ENCODE data around the gene SH2D7. TPM values are rescaled to one million over a fixed set of nuclear protein-coding genes. Genes with fewer than 3 reads are reported as not detected.

The SH2D7 gene
- total and polyA plus RNA-seq, 12 donors: not detected

GRCh38 chr15:78133801-78134200 lies 41.4 kb downstream of the SH2D7 start:
- ATAC-seq: no peak
- TF ChIP-seq CTCF (IDR thresholded peaks at IDR 0.05): no peak
- Histone ChIP-seq H3K27me3 (no peaks in the 10 kb centered on the region), H3K4me1 (peaks cover 0 to 13% (median 10%) of the 10 kb centered on the region in 9 donors), H3K4me3 (no peak overlapping the region), H3K9me3 (no peaks in the 10 kb centered on the region), H3K36me3 (no peaks in the 10 kb centered on the region), H3K27ac (no peak overlapping the region)
- WGBS, 2 donors: 97 to 98% methylated on average over 2 of the region's 2 CpGs
- no peak for DNase-seq
- intact Hi-C loops (cut with DNase I): loop anchor here in 5 of 10 donors (5.0 to 10.0 kb wide), 3 partner anchors 38 to 108 kb away; no protein-coding TSS in a partner anchor

- Histone ChIP-seq H3K27me3 (no peaks in the 10 kb centered on the region), H3K4me1 (no peaks in the 10 kb centered on the region), H3K36me3 (no peaks in the 10 kb centered on the region), H3K4me3 (no peak overlapping the region), H3K9me3 (no peaks in the 10 kb centered on the region), H3K27ac (no peak overlapping the region)
- intact Hi-C loops (cut with DNase I): loop anchor here in 1 of 10 donors (10.0 kb wide), 1 partner anchor 55 kb away; no protein-coding TSS in a partner anchor
- no peak for TF ChIP-seq CTCF (IDR thresholded peaks at IDR 0.05)
- DNase-seq (no peak), ATAC-seq (no peak)
- 95 to 96% methylated on average over 5 of the region's 5 CpGs for WGBS, 2 donors
Observed at GRCh38 chr15:78139578-78139977, 47.2 kb downstream of the SH2D7 start.

DNA sequence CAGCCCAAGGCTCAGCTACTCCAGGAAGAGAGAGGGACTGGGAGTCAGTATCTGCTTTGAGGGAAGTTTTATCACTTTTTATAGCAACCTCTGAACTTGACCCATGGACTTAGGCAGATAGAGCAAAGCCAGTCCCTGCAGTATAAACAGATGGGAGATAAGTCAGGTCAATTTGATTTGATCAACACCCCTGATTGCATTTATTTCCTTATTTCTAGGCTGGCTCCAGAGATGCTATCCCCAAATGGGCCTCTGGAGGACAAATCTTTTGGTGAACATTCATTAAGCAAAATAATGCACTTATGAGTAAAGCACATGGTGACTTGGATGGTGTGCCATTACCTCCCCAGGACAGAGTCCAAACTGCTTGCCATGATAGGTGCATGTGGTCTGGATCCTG lies 47.9 kb downstream of the SH2D7 start:
- H3K4me3 ChIP-seq: no peak overlapping the region
- TF ChIP-seq CTCF (IDR thresholded peaks at IDR 0.05): no peak
- H3K27ac ChIP-seq: no peak overlapping the region
- H3K36me3 ChIP-seq: no peaks in the 10 kb centered on the region
- no peak for DNase-seq
- no peaks in the 10 kb centered on the region for H3K27me3 ChIP-seq
- no peaks in the 10 kb centered on the region for H3K4me1 ChIP-seq
- intact Hi-C loops (cut with DNase I): no loop called here
- no peak for ATAC-seq
- H3K9me3 ChIP-seq: no peaks in the 10 kb centered on the region

DNA sequence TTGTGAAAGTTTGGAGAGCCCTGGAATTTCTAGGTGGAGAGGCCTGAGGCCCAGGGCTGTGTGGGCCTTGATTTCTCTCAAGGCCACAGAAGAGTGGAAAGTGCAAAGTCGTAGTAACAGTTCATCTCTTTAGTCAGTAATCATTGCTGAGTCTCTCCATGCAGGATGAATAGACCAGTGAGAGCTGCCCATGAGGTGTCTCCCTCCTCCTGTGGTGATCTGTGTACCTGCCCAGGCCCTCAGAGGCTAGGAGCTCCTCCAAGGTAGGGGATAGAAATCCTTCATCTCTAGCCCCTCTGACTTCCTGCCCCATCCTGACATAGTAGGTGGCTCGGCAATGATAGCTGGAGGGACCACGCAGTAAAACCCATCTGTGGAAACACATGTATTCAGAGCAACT lies 50.0 kb downstream of the SH2D7 start:
- no peaks in the 10 kb centered on the region for H3K27me3 ChIP-seq
- intact Hi-C loops (cut with DNase I): no loop called here
- H3K4me3 ChIP-seq: no peak overlapping the region
- ATAC-seq (no peak), DNase-seq (no peak)
- H3K27ac ChIP-seq: no peak overlapping the region
- H3K9me3 ChIP-seq: no peaks in the 10 kb centered on the region
- no peak for TF ChIP-seq CTCF (IDR thresholded peaks at IDR 0.05)
- WGBS, 2 donors: 92% methylated on average over 3 of the region's 3 CpGs
- H3K36me3 ChIP-seq: no peaks in the 10 kb centered on the region
- H3K4me1 ChIP-seq: peaks cover 0 to 7% (median 0%) of the 10 kb centered on the region in 9 donors

All from heart right ventricle (tissue), 16 donors.